NCI-H69 (cell line): ENCODE results near the gene GON4L.
A peak's percentile ranks its signal among the peaks of the same experiment; 100 is the strongest.
"Not testable (repeated sequence)": the region's sequence is repeated elsewhere in the genome, so short reads cannot be mapped to it uniquely, and the experiment has no call there.

ENCODE experiments used
- DNase-seq: peaks from one replicate; lab custom pipeline; 2025; lab: John Stamatoyannopoulos, UW

GON4L gene

DNA sequence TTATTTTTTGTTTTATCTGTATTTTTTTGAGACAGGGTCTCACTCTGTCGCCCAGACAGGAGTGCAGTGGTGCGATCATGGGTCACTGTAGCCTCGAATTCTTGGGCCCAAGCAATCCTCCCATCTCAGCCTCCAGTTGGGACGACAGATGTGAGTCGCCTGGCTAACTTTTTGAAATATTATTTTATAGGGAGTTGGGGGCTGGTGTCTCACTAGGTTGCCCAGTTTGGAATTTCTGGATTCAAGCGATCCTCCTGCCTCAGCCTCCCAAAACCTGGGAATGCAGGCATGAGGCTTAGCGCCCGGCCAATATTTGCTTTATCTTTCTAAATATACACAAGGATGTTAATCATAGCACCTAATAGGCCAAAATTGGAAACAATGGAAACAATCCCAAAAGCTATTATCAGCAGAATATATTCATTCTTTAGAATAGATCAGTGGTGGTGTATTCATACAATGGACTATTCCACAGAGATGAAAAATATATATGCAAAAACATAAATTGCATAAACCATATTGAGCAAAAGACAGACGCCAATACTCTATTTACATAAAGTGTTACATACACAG, 112.2 kb downstream of the GON4L start:
- DNase-seq, result peak; percentile 32

DNA sequence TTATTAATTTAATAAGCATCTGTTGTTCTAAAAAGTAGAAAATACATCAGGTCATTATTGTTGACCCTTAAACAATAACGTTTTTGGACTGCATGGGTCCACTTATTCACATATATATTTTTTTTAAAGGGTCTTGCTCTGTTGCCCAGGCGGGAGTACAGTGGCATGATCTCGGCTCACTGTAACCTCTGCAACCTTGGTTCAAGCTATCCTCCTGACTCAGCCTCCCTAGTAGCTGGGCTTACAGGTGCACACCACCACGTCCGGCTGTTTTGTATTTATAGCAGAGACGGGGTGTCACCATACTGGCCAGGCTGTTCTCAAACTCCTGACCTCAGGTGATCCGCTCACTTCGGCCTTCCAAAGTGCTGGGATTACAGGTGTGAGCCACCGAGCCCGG, 115.1 kb downstream of the GON4L start:
- DNase-seq, result no peak

DNA sequence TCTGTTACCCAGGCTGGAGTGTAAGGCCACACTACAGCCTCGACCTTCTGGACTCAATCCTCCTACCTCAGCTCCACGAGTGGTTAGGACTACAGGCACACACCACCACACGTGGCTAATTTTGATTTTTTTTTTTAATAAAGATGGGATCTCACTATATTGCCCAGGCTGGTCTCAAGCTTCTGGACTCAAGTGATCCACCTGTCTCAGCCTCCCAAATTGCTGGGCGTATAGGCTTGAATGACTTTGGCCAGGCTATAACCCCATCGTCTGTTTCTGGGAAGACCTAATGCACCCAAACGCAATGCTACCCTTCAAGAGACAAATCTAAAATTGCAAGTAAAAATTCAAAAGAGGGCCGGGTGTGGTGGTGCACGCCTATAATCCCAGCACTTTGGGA, 116.0 kb downstream of the GON4L start:
- DNase-seq, result no peak

DNA sequence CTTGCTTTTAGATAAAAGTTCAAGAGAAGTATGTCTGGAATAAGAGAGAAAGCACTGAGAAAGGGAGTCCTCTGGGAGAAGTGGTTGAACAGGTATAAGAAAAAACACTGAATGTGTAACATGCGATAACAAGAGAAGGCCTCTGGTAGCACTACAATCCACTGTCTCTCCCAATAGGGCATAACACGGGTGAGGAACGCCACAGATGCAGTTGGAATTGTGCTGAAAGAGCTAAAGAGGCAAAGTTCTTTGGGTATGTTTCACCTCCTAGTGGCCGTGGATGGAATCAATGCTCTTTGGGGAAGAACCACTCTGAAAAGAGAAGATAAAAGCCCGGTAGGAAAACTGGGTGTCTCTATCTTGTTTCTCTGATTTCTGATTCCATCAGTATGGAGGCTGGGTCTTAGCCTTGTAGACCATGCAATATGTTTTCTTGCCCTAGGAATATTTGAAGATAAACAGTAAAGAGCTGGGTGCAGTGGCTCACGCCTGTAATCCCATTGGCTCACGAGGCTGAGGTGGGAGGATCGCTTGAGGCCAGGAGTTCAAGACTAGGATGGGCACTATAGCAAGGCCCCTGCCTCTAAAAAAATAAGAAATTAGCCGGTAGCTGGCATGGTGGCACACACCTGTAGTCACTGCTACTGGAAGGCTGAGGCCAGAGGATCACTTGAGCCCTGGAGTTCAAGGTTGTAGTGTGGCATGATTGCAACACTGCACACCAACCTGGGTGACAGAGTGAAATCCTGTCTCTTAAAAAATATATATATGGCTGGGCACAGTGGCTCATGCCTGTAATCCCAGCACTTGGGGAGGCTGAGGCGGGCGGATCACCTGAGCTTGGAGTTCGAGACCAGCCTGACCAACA, 127.7 kb downstream of the GON4L start:
- DNase-seq, result peak; percentile 66

GRCh38 chr1:155725142-155725541, 131.9 kb downstream of the GON4L start:
- DNase-seq, result no peak

- DNase-seq, result no peak
Observed at GRCh38 chr1:155719703-155720102, 137.3 kb downstream of the GON4L start.

GRCh38 chr1:155718524-155719115, 138.4 kb downstream of the GON4L start:
- not testable (repeated sequence) for DNase-seq

- no peak for DNase-seq
Observed at GRCh38 chr1:155717041-155717440, 140.0 kb downstream of the GON4L start.

DNA sequence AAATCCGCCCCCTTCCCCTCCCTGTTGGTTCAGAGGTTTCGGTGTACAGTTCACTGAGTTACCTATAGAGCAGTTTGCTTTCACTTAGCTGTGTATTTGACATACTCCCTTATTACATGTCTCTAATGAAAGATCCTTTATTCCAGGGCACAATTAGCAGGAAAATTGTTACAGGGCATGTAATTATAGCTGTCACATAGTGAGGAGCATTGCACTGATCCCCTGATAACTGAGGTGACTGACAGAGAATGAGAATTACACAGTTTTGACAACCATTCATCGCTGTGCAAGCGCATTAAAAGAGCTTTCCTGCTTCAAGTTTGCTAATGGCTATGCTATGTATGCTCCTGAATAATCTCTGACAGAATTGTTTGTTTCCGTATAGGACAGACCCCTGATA, 141.2 kb downstream of the GON4L start:
- DNase-seq, result peak; percentile 80

- not testable (repeated sequence) for DNase-seq
Observed at GRCh38 chr1:155715056-155715455, 142.0 kb downstream of the GON4L start.

DNA sequence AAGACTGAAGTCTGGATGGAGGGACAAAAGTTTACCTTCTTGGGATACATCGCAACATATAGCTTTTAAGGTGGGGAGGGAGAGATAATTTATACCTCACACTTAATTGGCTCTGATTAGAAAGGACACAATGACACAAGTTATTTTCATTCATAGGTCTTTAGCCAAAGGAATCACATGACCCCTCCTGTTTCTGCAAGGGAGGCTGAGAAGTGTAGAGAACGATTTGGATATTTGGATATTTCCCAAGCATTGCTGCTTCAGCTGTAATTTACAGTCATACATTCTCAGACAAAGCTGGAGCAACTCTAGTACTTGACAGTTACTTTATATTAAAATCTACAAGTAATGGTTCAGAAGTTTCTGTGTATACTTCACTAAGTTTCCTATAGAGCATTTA, 143.9 kb downstream of the GON4L start:
- DNase-seq, result no peak

DNA sequence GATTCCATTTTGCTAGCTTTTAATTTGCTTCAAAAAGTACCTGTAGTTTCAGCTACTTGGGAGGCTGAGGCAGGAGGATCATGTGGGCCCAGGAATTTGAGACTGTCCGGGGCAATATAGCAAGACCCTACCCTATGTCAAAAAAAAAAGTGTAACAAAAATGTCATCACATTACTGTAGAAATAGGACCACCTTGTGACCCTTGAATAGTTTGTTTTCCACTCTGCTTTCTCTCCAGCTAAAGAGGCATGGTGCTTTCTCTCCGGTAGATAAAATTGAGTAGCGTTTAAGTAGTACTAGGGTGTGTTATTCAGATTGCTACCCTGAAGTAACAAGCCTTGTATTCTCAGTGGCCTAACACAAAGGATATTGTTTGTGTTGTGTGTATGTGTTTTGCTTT, 144.4 kb downstream of the GON4L start:
- peak; percentile 7 for DNase-seq

DNA sequence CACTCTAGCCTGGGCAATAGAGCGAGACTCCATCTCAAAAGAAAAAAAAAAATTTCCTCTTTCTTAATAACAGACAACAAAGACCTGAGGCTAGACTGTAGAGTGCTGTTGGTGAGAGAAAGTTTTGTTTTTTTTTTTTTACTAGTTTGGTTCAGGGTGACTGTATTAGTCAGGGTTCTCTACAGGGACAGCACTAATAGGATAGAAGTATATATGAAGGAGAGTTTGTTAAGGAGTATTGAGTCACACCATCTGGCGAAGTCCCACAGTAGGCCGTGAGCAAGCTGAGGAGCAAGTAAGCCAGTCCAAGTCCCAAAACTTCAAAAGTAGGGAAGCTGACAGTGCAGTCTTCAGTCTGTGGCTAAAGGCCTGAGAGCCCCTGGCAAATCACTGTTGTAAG, 145.6 kb downstream of the GON4L start:
- not testable (repeated sequence) for DNase-seq

GRCh38 chr1:155709391-155709790, 147.6 kb downstream of the GON4L start:
- no peak for DNase-seq

GRCh38 chr1:155706139-155706538, 150.9 kb downstream of the GON4L start:
- DNase-seq, result peak; percentile 30

- DNase-seq, result not testable (repeated sequence)
Observed at GRCh38 chr1:155704414-155704813, 152.6 kb downstream of the GON4L start.

- no peak for DNase-seq
Observed at GRCh38 chr1:155703216-155703615, 153.8 kb downstream of the GON4L start.

DNA sequence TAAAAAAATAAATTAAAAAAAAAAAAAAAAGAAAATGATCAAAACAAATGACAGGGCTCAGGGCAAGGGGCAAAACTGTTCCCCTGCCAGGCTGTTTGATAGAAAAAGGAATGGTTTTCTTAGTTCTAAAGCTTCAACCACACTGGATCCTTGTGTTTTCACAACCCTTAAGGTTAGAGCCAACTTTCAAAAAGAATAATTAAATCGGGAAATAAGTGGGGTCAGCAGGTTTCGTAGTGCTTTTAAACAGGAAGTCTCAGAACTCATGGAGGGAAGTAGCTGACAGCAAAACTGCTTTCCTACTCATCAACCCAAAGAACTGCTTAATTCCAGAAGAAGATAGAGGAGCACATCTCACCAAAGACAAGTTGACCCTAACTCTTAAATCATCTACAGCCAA, 155.3 kb downstream of the GON4L start:
- DNase-seq, result not testable (repeated sequence)
